Adipocyte (in vitro differentiated cells): ENCODE measurements around the gene CSNK1G1.
"Not testable (repeated sequence)": the region's sequence is repeated elsewhere in the genome, so short reads cannot be mapped to it uniquely, and the experiment has no call there.

Experiments used
- DNase-seq: peaks from one replicate; pipeline ENCODE4 v3.0.0-alpha.2; 2015; ENCODE audit warnings: low read depth
- H3K27me3 ChIP-seq: replicated peaks from 2 replicates; pipeline ENCODE4 v1.7.0; 2013; ENCODE audit warnings: mild to moderate bottlenecking, low read length, moderate library complexity; ENCODE audit not compliant: control insufficient read depth, insufficient read depth
- H3K36me3 ChIP-seq: 2 replicates; pipeline ENCODE4 v1.7.0; 2013; ENCODE audit warnings: low read length, mild to moderate bottlenecking, moderate library complexity; ENCODE audit not compliant: control insufficient read depth, insufficient read depth, severe bottlenecking
- H3K4me1 ChIP-seq: 2 replicates; pipeline ENCODE4 v1.7.0; 2013; ENCODE audit warnings: mild to moderate bottlenecking, low read length, moderate library complexity; ENCODE audit not compliant: control insufficient read depth, insufficient read depth
- H3K4me3 ChIP-seq: 2 replicates; pipeline ENCODE4 v1.7.0; 2013; ENCODE audit warnings: mild to moderate bottlenecking, low read length, moderate library complexity
- H3K9ac ChIP-seq: 2 replicates; pipeline ENCODE4 v1.7.0; 2013; ENCODE audit warnings: mild to moderate bottlenecking, low read length, moderate library complexity
- H3K9me3 ChIP-seq: 2 replicates; pipeline ENCODE4 v1.7.0; 2013; ENCODE audit warnings: mild to moderate bottlenecking, low read length, moderate library complexity; ENCODE audit not compliant: control insufficient read depth

Gene CSNK1G1

DNA sequence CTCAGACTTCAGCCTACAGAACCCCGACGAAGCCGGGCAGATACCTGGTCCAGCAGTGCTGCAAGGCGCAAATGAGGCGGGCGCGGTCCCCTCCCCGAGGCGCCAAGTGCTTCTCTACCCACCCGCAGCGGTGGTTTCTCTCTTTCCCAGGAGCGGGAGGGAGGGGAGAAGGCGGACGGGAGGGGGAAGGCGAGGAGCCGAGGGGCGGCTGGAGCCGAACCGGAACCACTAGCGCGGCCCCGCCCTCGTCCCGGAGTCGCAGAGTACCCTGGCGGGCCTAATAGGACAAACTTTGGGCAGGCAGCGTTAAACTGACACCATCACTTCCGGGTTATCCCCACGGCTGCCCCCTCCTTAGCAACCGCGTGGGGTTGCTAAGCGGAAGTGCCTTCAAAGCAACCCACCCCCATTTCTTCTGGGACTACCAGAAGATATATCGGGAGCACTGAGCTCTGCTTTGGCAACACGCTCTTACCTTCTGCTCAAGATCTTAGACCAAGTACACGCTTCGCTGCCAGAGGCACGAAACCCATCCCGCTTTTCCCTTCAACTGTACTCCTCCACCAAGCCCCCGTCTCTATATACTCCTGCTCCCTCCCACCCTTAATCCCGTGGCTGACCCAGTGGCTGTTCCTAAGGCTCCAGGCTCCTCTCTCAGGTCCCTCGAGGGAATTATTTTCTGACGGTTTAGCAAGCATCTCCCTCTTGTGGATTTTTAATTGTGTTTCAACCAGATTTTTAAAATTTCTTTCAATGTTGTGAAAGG is at the start of gene CSNK1G1:
Gene CSNK1G1, minus strand, starts transcription at position 230 of the 766 bp plus-strand sequence. CDS start 55,674 bp downstream, outside the sequence.
- DNase-seq = peak; percentile 99
- H3K27me3 ChIP-seq = no peaks in the 10 kb centered on the region
- H3K9me3 ChIP-seq = no peaks in the 10 kb centered on the region
- H3K4me1 ChIP-seq = peaks cover 15% of the 10 kb centered on the region
- H3K4me3 ChIP-seq = peak within 1 kb of the TSS; percentile 92
- no peaks in the 10 kb centered on the region for H3K36me3 ChIP-seq
- H3K9ac ChIP-seq = peak within 1 kb of the TSS; percentile 86

DNA sequence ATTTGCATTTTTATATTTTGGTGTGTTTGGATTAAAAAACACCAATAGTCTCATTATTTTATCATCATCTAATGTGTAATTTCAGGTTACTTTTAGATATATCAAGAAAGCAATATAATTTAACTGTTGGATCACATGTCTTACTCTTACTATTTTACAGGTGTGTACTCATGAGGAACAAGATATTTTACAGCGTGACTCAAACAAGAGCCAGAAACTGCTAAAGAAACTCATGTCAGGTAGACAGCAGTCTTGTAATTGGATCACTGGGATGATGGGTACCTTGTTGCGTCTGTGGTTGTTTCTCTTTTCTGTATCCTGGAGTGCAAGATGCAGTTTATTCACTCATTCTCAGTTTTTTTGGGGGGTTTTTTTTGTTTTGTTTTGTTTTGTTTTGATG is 44.6 kb upstream of the CSNK1G1 start:
- DNase-seq = no peak
- no peaks in the 10 kb centered on the region for H3K27me3 ChIP-seq
- H3K9ac ChIP-seq = no peak overlapping the region
- H3K4me3 ChIP-seq = no peak overlapping the region
- H3K9me3 ChIP-seq = no peaks in the 10 kb centered on the region
- peaks cover 4% of the 10 kb centered on the region for H3K4me1 ChIP-seq
- peaks cover 71% of the 10 kb centered on the region for H3K36me3 ChIP-seq

DNA sequence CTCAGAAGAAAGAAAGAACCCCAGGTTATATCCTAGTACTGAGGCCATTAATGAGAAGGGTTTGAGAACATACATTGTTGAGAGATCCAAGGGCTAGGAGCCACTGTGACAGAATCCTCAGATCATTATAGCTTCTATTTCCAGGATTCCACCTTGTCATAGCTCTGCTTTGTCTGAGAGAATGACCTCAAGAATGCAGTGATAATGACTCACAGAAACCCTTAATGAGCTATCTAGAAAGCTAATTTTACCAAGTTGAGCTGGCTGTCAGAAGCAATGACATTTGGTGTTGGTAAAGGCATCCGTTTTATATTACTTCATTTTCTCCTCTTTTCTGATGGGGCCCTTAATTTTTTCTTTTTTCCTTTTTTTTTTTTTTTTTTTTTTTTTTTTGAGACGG is 42.6 kb upstream of the CSNK1G1 start:
- no peak for DNase-seq
- peaks cover 78% of the 10 kb centered on the region for H3K36me3 ChIP-seq
- no peaks in the 10 kb centered on the region for H3K9me3 ChIP-seq
- no peak overlapping the region for H3K9ac ChIP-seq
- no peak overlapping the region for H3K4me3 ChIP-seq
- H3K27me3 ChIP-seq = no peaks in the 10 kb centered on the region
- no peaks in the 10 kb centered on the region for H3K4me1 ChIP-seq

DNA sequence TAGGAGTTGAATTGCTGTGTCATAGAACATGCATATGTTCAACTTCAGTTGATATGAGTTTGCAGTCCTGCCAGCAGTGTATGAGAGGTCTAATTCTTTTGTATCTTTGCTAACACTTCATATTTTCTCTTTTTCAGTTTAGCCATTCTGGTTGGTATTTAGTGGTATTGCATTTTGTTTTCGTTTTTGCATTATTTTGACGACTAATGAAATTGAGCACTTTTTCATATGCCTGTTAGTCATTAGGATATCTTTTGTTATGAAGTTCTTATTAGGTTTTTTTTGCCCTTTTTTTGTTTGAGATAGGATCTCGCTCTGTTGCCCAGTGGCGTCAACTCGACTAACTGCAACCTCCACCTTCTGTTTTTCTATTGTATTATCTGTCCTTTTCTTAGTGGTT is 40.8 kb upstream of the CSNK1G1 start:
- Histone ChIP-seq H3K36me3 (peaks cover 71% of the 10 kb centered on the region), H3K27me3 (no peaks in the 10 kb centered on the region), H3K9ac (no peak overlapping the region), H3K4me1 (no peaks in the 10 kb centered on the region), H3K4me3 (no peak overlapping the region), H3K9me3 (no peaks in the 10 kb centered on the region)
- no peak for DNase-seq

DNA sequence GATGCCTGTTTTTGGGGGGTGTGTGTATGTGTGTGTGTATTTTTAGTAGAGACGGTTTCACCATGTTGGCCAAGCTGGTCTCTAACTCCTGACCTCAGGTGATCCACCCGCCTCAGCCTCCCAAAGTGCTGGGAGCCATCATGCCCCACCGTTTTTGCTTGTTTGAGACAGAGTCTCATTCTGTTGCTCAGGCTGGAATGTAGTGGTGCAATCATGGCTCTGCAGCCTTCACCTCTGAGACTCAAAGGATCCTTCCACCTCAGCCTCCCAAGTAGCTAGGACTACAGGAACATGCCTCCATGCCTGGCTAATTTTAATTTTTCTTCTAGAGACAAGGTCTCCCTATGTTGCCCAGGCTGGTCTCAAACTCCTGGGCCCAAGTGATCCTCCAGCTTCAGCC is 36.5 kb upstream of the CSNK1G1 start:
- peaks cover 34% of the 10 kb centered on the region for H3K36me3 ChIP-seq
- not testable (repeated sequence) for H3K9me3 ChIP-seq
- peaks cover 11% of the 10 kb centered on the region for H3K4me1 ChIP-seq

DNA sequence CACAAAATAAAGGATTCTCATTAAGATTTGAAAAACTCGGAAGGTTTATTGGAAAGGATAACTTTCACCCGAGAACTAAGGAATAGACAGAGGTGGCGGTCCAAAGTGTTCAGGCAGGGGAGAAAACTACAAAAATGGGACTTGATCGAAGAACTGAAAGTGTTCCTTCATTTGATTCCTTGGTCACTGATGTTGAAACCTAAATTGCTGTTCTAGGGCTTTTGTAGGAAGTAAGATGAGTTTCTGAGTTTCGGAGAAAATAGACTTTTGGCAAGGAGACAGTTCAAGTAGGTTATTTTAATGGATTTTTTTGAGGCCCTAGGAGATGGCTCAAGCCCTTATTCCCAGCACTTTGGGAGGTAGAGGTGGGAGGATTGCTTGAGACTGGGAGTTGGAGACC is 33.1 kb upstream of the CSNK1G1 start:
- Histone ChIP-seq H3K4me1 (peaks cover 11% of the 10 kb centered on the region), H3K9me3 (no peaks in the 10 kb centered on the region), H3K4me3 (peak overlapping the region; percentile 100), H3K27me3 (no peaks in the 10 kb centered on the region), H3K36me3 (peaks cover 6% of the 10 kb centered on the region), H3K9ac (no peak overlapping the region)
- no peak for DNase-seq

More for the DNA sequence above, 36.5 kb upstream of the CSNK1G1 start:
- not testable (repeated sequence) for H3K9ac ChIP-seq, DNase-seq, H3K27me3 ChIP-seq, H3K4me3 ChIP-seq

DNA sequence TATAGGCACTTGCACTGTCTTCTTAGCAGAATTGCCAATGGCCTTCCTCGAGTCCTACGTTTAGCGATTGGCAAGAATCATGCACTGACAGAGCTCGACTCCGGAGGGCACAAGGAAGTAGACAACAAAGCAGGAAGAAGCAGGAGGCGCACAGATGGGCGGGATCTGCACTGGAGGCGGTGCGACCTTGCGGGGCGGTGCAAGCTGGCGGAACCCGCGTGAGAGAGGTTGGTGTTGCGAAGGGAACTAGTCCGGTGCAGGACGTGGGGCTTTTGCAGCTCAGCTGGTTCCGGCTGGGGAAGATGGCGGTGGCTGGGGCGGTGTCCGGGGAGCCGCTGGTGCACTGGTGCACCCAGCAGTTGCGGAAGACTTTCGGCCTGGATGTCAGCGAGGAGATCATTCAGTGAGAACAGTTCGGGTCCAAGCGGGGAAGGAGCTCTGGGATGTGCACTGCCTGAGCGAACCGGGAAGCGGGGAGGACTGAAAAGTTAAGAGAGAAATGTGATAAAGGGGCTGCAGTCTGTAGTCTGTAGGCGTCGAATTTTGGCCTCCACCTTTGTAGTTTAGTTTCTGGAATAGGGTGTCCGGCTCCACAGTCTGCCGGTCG is 31.7 kb upstream of the CSNK1G1 start, which contains the start of gene TRIP4:
Gene TRIP4, plus strand, starts transcription at position 275 of the 607 bp plus-strand sequence. Its CDS starts 28 bp downstream, at position 303.
- peak within 1 kb of the TSS; percentile 97 for H3K9ac ChIP-seq
- DNase-seq = peak; percentile 98
- H3K9me3 ChIP-seq = no peaks in the 10 kb centered on the region
- no peaks in the 10 kb centered on the region for H3K36me3 ChIP-seq
- peaks cover 11% of the 10 kb centered on the region for H3K4me1 ChIP-seq
- H3K27me3 ChIP-seq = no peaks in the 10 kb centered on the region
- H3K4me3 ChIP-seq = peak within 1 kb of the TSS; percentile 100

DNA sequence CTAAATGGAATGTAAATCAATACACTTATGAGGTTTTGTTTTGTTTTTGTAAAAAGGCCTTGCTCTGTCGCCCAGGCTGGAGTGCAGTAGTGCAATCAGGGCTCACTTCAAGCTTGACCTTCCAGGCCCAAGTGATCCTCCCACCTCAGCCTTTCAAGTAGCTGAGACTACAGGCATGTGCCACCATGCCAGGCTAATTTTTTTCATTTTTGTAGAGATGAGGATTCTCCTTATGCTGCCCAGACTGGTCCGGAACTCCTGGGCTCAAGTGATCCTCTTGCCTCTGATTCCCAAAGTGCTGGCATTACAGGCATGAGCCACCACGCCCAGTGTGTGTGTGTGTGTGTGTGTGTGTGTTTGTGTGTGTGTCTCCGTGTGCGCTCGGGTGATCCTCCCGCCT is 30.3 kb upstream of the CSNK1G1 start:
- Histone ChIP-seq H3K9me3 (no peaks in the 10 kb centered on the region), H3K27me3 (no peaks in the 10 kb centered on the region), H3K4me3 (no peak overlapping the region), H3K4me1 (peaks cover 11% of the 10 kb centered on the region), H3K36me3 (no peaks in the 10 kb centered on the region), H3K9ac (no peak overlapping the region)
- no peak for DNase-seq

DNA sequence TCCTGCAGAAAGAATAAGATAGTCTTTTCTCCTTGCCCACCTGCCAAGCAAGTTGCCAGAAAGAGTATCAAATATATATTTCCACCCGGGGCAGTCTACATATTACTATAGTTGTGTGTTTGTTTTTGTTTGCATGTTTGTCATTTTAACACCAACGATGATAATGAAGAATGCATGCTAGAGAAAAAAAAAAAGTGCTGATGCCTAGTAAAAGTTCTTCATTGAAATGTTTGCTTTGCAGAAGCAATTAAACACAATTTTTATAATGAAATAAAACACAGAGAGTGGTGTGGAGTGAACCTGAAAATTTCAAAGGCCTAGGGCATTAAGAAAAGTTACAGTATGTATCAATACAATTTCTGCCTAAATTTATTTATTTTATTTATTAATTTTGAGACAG is 27.8 kb upstream of the CSNK1G1 start:
- Histone ChIP-seq H3K4me1 (peaks cover 9% of the 10 kb centered on the region), H3K9ac (no peak overlapping the region), H3K4me3 (no peak overlapping the region), H3K9me3 (no peaks in the 10 kb centered on the region), H3K27me3 (no peaks in the 10 kb centered on the region), H3K36me3 (no peaks in the 10 kb centered on the region)
- DNase-seq = no peak

DNA sequence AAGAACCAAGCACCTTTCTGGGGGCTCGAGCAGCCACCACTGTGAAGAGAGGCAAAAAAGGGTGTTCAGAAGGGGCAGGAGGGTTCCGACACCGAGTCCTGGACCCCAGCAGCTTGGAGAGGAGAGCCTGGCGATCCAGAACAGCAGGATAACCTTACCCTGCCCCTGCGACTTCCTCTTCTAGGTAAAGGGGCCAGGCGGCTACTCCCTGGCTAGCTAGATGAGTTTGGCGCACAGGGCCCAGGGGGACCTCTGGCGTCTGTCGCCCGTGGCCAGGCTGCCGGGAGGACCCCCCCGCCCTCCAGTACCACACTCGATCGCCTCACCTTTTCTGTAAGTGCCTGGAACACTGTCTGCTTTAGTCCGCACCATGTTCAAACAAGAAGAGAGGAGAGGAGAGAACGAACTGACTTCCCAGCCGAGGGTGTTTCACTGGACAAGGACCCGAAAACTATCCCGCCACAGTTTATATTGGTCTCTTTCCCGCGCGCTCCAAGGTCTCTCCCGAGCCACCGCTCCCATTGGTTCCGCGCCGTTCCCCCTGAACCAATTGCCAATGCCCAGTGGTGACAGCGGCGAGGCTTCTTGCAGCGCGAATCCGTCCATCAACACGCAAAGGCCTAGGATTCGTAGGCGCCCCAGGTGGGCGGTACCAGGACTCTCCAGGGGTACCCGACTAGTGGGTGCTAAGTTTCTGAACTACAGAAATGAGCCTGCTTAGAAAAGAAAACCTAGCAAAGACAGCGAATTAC is 25.2 kb upstream of the CSNK1G1 start, which contains the start of gene PCLAF:
Gene PCLAF, minus strand, starts transcription at position 442 of the 752 bp plus-strand sequence. Its CDS starts 70 bp downstream, at position 372.
- H3K9ac ChIP-seq = peak within 1 kb of the TSS; percentile 62
- H3K4me1 ChIP-seq = peaks cover 5% of the 10 kb centered on the region
- no peaks in the 10 kb centered on the region for H3K9me3 ChIP-seq
- DNase-seq = peak; percentile 99
- no peaks in the 10 kb centered on the region for H3K36me3 ChIP-seq
- no peaks in the 10 kb centered on the region for H3K27me3 ChIP-seq
- H3K4me3 ChIP-seq = peak within 1 kb of the TSS; percentile 79
